Ovary (tissue), 3 donors: Measurements from ENCODE around the gene SBNO2.

Source experiments
- CTCF ChIP-seq, 3 donors: fragments of 450-650 bp in 2 of 3; fragments of 200-600 bp in 1 of 3; IDR thresholded peaks; one replicate each; pipeline versions ENCODE4 v1.5.1 to v1.8.0; 2016 to 2022; ENCODE audit warnings: antibody characterized with exemption in 3 of 3, mild to moderate bottlenecking in 1 of 3
- EP300 ChIP-seq: sonication (generic); formaldehyde crosslinking; IDR thresholded peaks from one replicate; pipeline ENCODE4 v1.6.1; 2017; ENCODE audit warnings: antibody characterized with exemption
- donor health status: DM: no; HTN: no; CAD: no.

- no peak for TF ChIP-seq CTCF (IDR thresholded peaks at IDR 0.05)
- no peak for TF ChIP-seq EP300
Measured at GRCh38 chr19:1082165-1082927, 91.7 kb downstream of the SBNO2 start.
